ENCODE measurements around the gene MYO1A. TPM values are rescaled to one million over a fixed set of nuclear protein-coding genes. Genes with fewer than 3 reads are reported as not detected.

The MYO1A gene
- total RNA-seq, 2 experiments from 2014 or later = 0.19 to 0.47 TPM

DNA sequence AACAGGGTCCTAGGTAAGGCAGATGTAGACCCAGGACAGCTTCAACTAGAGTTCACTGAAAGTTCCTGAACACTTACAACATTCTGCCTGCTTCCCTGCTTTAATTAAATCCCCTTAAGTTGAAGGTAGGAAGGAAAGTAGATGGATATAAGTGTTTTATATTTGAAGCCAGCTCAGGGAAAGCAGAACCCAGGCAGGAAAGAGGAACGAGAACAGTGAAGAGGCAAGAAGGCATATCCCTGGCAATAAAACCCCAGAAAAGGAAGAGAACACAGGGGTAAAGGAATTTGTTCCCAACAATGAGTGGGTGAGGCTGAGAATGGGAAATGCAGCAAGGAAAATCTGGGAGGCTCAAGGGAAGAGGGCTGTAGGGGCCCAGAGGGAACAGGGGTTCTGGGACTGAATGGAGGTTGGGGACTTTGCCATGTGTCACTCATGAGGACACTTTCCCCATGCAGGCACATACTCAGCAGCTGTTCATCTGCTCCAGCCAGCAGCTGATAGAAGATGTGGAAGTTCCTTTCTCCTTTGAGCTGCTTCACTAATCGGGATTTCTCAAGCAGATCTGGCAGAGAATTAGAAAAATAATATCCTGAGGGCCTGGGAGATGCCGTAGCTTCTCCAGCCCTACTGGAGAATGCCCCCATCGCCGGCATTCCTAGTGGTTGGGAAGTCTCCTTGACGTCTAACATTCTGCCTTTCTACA lies 3.7 kb downstream of the MYO1A start:
- Histone ChIP-seq H3K4me2 (ENCODE audit: low read length) (no peak overlapping the region), H3K27ac (ENCODE audit: low read depth, low read length, poor library complexity, severe bottlenecking) (no peak overlapping the region), H3K4me1 (ENCODE audit: insufficient read depth, low read length, poor library complexity, severe bottlenecking) (peaks cover 5% of the 10 kb centered on the region), H3K9me2 (ENCODE audit: insufficient read depth, low read length) (no peaks in the 10 kb centered on the region), H2AFZ (ENCODE audit: low read length) (no peak overlapping the region), H3K79me2 (ENCODE audit: insufficient read depth, low read depth, low read length) (no peaks in the 10 kb centered on the region), H3K9me3 (ENCODE audit: low read length) (no peaks in the 10 kb centered on the region), H3K36me3 (ENCODE audit: insufficient read depth, low read length) (no peaks in the 10 kb centered on the region), H3K4me3 (ENCODE audit: low read depth, low read length, poor library complexity, severe bottlenecking) (no peak overlapping the region), H4K20me1 (ENCODE audit: insufficient read depth, low read length) (no peaks in the 10 kb centered on the region)
- POLR2A ChIA-PET = interaction anchor here (0.7 kb wide), 1 partner anchor 68 kb away, joined by 3 read pairs; no protein-coding TSS in a partner anchor
- no peak for TF ChIP-seq CTCF (conservative IDR thresholded peaks at IDR 0.05; ENCODE audit: low read length)
- TF ChIP-seq EZH2phosphoT487 (IDR thresholded peaks at IDR 0.05; ENCODE audit: borderline replicate concordance, low read depth, low read length) = no peak
- DNase-seq (ENCODE audit: low spot score) = no peak
- CTCF ChIA-PET (ENCODE audit: unreplicated experiment) = no interaction called here
- intact Hi-C loops (cut with micrococcal nuclease; ENCODE audit: unreplicated experiment) = no loop called here
- BruUV-seq (replicated peaks) = no TSS peak

GRCh38 chr12:57044889-57045288 lies 5.0 kb downstream of the MYO1A start:
- H3K27ac ChIP-seq (ENCODE audit: low read depth, low read length, poor library complexity, severe bottlenecking) = no peak overlapping the region
- H2AFZ ChIP-seq (ENCODE audit: low read length) = no peak overlapping the region
- intact Hi-C loops (cut with micrococcal nuclease; ENCODE audit: unreplicated experiment) = no loop called here
- H3K4me2 ChIP-seq (ENCODE audit: low read length) = no peak overlapping the region
- peaks cover 5% of the 10 kb centered on the region for H3K4me1 ChIP-seq (ENCODE audit: insufficient read depth, low read length, poor library complexity, severe bottlenecking)
- H3K4me3 ChIP-seq (ENCODE audit: low read depth, low read length, poor library complexity, severe bottlenecking) = no peak overlapping the region
- TF ChIP-seq CTCF (conservative IDR thresholded peaks at IDR 0.05; ENCODE audit: low read length) (no peak), EZH2phosphoT487 (IDR thresholded peaks at IDR 0.05; ENCODE audit: borderline replicate concordance, low read depth, low read length) (no peak)
- no peaks in the 10 kb centered on the region for H3K36me3 ChIP-seq (ENCODE audit: insufficient read depth, low read length)
- no peak for DNase-seq (ENCODE audit: low spot score)
- H3K79me2 ChIP-seq (ENCODE audit: insufficient read depth, low read depth, low read length) = no peaks in the 10 kb centered on the region
- no TSS peak for BruUV-seq (replicated peaks)
- no peaks in the 10 kb centered on the region for H4K20me1 ChIP-seq (ENCODE audit: insufficient read depth, low read length)
- no peaks in the 10 kb centered on the region for H3K9me2 ChIP-seq (ENCODE audit: insufficient read depth, low read length)
- ChIA-PET CTCF (ENCODE audit: unreplicated experiment) (no interaction called here), POLR2A (no interaction called here)
- no peaks in the 10 kb centered on the region for H3K9me3 ChIP-seq (ENCODE audit: low read length)

DNA sequence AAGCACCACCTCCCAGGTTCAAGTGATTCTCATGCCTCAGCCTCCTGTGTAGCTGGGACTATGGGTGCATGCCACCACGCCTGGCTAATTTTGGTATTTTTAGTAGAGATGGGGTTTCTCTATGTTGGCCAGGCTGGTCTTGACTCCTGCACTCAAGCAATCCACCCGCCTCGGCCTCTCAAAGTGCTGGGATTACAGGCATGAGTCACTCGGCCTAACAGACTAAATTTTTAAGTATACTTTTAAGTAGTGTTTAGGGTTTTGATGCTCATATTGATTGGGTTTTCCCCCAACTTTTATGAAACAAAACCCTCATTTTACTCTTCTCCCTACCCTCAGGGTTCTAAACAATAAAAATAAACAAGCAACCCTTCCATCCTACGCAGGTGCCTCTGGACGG lies 5.5 kb downstream of the MYO1A start:
- Histone ChIP-seq H3K4me2 (ENCODE audit: low read length) (no peak overlapping the region), H3K36me3 (ENCODE audit: insufficient read depth, low read length) (no peaks in the 10 kb centered on the region), H2AFZ (ENCODE audit: low read length) (no peak overlapping the region), H3K27ac (ENCODE audit: low read depth, low read length, poor library complexity, severe bottlenecking) (no peak overlapping the region), H3K4me3 (ENCODE audit: low read depth, low read length, poor library complexity, severe bottlenecking) (no peak overlapping the region), H3K4me1 (ENCODE audit: insufficient read depth, low read length, poor library complexity, severe bottlenecking) (peaks cover 5% of the 10 kb centered on the region), H3K9me2 (ENCODE audit: insufficient read depth, low read length) (no peaks in the 10 kb centered on the region), H3K79me2 (ENCODE audit: insufficient read depth, low read depth, low read length) (no peaks in the 10 kb centered on the region), H4K20me1 (ENCODE audit: insufficient read depth, low read length) (no peaks in the 10 kb centered on the region), H3K9me3 (ENCODE audit: low read length) (no peaks in the 10 kb centered on the region)
- TF ChIP-seq CTCF (conservative IDR thresholded peaks at IDR 0.05; ENCODE audit: low read length) (no peak), EZH2phosphoT487 (IDR thresholded peaks at IDR 0.05; ENCODE audit: borderline replicate concordance, low read depth, low read length) (no peak)
- BruUV-seq (replicated peaks) = no TSS peak
- intact Hi-C loops (cut with micrococcal nuclease; ENCODE audit: unreplicated experiment) = no loop called here
- ChIA-PET POLR2A (no interaction called here), CTCF (ENCODE audit: unreplicated experiment) (no interaction called here)
- no peak for DNase-seq (ENCODE audit: low spot score)

Data from OCI-LY7 (cell line).